OCI-LY3 (cell line): ENCODE measurements around the gene MORN5.

Experiments
- H2AFZ ChIP-seq: fragments of 200-600, 300-600 bp; shearing (Covaris generic); 2 replicates; pipeline ENCODE4 v1.6.0; 2014; ENCODE audit warnings: antibody characterized with exemption, low read depth, low read length
- H3K27ac ChIP-seq: fragments of 200-600, 300-600 bp; sonication (generic); 2 replicates; pipeline ENCODE4 v1.5.1; 2014; ENCODE audit warnings: mild to moderate bottlenecking, low read length, moderate library complexity, mixed read lengths
- H3K27me3 ChIP-seq: fragments of 200-600, 300-600 bp; sonication (generic); 2 replicates; pipeline ENCODE4 v1.6.1; 2014; ENCODE audit warnings: low read depth, low read length, mixed read lengths
- H3K36me3 ChIP-seq: fragments of 200-600, 300-600 bp; sonication (generic); replicated peaks from 2 replicates; pipeline ENCODE3; 2014; ENCODE audit warnings: low read depth, low read length, mixed read lengths
- H3K4me1 ChIP-seq: fragments of 300-600, 200-600 bp; sonication (generic); 2 replicates; pipeline ENCODE4 v1.6.1; 2014; ENCODE audit warnings: low read length, mixed read lengths
- H3K4me2 ChIP-seq: fragments of 200-600, 300-600 bp; sonication (generic); 2 replicates; pipeline ENCODE4 v1.6.1; 2014; ENCODE audit warnings: low read length, mixed read lengths
- H3K4me3 ChIP-seq: fragments of 300-600, 200-600 bp; sonication (generic); 2 replicates; pipeline ENCODE4 v1.5.1; 2014; ENCODE audit warnings: antibody characterized with exemption, mild to moderate bottlenecking, low read length, moderate library complexity
- H3K79me2 ChIP-seq: fragments of 300-600, 200-600 bp; shearing (Covaris generic); 2 replicates; pipeline ENCODE4 v1.6.1; 2014; ENCODE audit warnings: mild to moderate bottlenecking, low read length, mixed read lengths
- H3K9ac ChIP-seq: fragments of 300-600, 200-600 bp; shearing (Covaris generic); 2 replicates; pipeline ENCODE4 v1.6.0; 2014; ENCODE audit warnings: mild to moderate bottlenecking, low read length, moderate library complexity
- H3K9me3 ChIP-seq: fragments of 200-600, 300-600 bp; shearing (Covaris generic); 2 replicates; pipeline ENCODE4 v1.6.1; 2014; ENCODE audit warnings: low read length, mixed read lengths; ENCODE audit not compliant: insufficient read depth
- H4K20me1 ChIP-seq: fragments of 200-600, 300-600 bp; sonication (generic); 2 replicates; pipeline ENCODE4 v1.6.1; 2016; ENCODE audit warnings: low read length, mixed read lengths; ENCODE audit not compliant: insufficient read depth
- EZH2phosphoT487 ChIP-seq: fragments of 200-600 bp; shearing (Covaris generic); IDR thresholded peaks from 2 replicates; pipeline ENCODE4 v1.6.1; 2018; ENCODE audit warnings: antibody characterized with exemption, mixed run types, low read depth
- TF ChIP-seq, protein P1 (sequence below): fragments of 200-600, 300-600 bp; sonication (generic); IDR thresholded peaks from 2 replicates; pipeline ENCODE4 v1.5.1; 2014; ENCODE audit warnings: antibody characterized with exemption, low read length, low read depth

The MORN5 gene

GRCh38 chr9:122214507-122214906 is 54.8 kb downstream of the MORN5 start:
- H3K27me3 ChIP-seq = peaks cover 17% of the 10 kb centered on the region
- H3K4me2 ChIP-seq = no peak overlapping the region
- no peak overlapping the region for H3K27ac ChIP-seq
- no peak overlapping the region for H2AFZ ChIP-seq
- TF ChIP-seq, protein P1, sequence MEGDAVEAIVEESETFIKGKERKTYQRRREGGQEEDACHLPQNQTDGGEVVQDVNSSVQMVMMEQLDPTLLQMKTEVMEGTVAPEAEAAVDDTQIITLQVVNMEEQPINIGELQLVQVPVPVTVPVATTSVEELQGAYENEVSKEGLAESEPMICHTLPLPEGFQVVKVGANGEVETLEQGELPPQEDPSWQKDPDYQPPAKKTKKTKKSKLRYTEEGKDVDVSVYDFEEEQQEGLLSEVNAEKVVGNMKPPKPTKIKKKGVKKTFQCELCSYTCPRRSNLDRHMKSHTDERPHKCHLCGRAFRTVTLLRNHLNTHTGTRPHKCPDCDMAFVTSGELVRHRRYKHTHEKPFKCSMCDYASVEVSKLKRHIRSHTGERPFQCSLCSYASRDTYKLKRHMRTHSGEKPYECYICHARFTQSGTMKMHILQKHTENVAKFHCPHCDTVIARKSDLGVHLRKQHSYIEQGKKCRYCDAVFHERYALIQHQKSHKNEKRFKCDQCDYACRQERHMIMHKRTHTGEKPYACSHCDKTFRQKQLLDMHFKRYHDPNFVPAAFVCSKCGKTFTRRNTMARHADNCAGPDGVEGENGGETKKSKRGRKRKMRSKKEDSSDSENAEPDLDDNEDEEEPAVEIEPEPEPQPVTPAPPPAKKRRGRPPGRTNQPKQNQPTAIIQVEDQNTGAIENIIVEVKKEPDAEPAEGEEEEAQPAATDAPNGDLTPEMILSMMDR = no peak
- TF ChIP-seq EZH2phosphoT487 = no peak
- H3K4me3 ChIP-seq = no peak overlapping the region
- H3K36me3 ChIP-seq = no peaks in the 10 kb centered on the region
- H3K79me2 ChIP-seq = no peaks in the 10 kb centered on the region
- no peaks in the 10 kb centered on the region for H3K9me3 ChIP-seq
- no peak overlapping the region for H3K9ac ChIP-seq
- no peaks in the 10 kb centered on the region for H3K4me1 ChIP-seq
- no peaks in the 10 kb centered on the region for H4K20me1 ChIP-seq

- Histone ChIP-seq H3K79me2 (no peaks in the 10 kb centered on the region), H3K27me3 (peaks cover 17% of the 10 kb centered on the region)
- TF ChIP-seq, protein P1 = no peak
- TF ChIP-seq EZH2phosphoT487 = no peak
Measured at GRCh38 chr9:122215663-122216062, 56.0 kb downstream of the MORN5 start.

GRCh38 chr9:122216138-122216797 is 56.6 kb downstream of the MORN5 start:
- no peak overlapping the region for H3K4me2 ChIP-seq
- H3K4me3 ChIP-seq = no peak overlapping the region

More at GRCh38 chr9:122215663-122216062, 56.0 kb downstream of the MORN5 start:
- H2AFZ ChIP-seq = no peak overlapping the region
- no peak overlapping the region for H3K4me2 ChIP-seq
- no peaks in the 10 kb centered on the region for H4K20me1 ChIP-seq
- H3K36me3 ChIP-seq = no peaks in the 10 kb centered on the region
- H3K9me3 ChIP-seq = no peaks in the 10 kb centered on the region
- no peak overlapping the region for H3K27ac ChIP-seq
- H3K4me3 ChIP-seq = no peak overlapping the region
- H3K9ac ChIP-seq = no peak overlapping the region
- no peaks in the 10 kb centered on the region for H3K4me1 ChIP-seq

GRCh38 chr9:122216798-122217418 is 57.2 kb downstream of the MORN5 start:
- no peaks in the 10 kb centered on the region for H4K20me1 ChIP-seq
- TF ChIP-seq, protein P1 = no peak
- no peak for TF ChIP-seq EZH2phosphoT487
- H3K79me2 ChIP-seq = no peaks in the 10 kb centered on the region
- no peaks in the 10 kb centered on the region for H3K4me1 ChIP-seq
- H3K9me3 ChIP-seq = no peaks in the 10 kb centered on the region
- no peak overlapping the region for H3K27ac ChIP-seq
- H2AFZ ChIP-seq = no peak overlapping the region
- no peaks in the 10 kb centered on the region for H3K36me3 ChIP-seq
- H3K4me2 ChIP-seq = no peak overlapping the region
- H3K27me3 ChIP-seq = peaks cover 5% of the 10 kb centered on the region
- no peak overlapping the region for H3K4me3 ChIP-seq
- H3K9ac ChIP-seq = no peak overlapping the region

More at GRCh38 chr9:122216138-122216797, 56.6 kb downstream of the MORN5 start:
- Histone ChIP-seq H3K27me3 (peaks cover 11% of the 10 kb centered on the region), H4K20me1 (no peaks in the 10 kb centered on the region), H3K79me2 (no peaks in the 10 kb centered on the region), H3K9me3 (no peaks in the 10 kb centered on the region), H3K36me3 (no peaks in the 10 kb centered on the region), H3K27ac (no peak overlapping the region), H2AFZ (no peak overlapping the region), H3K4me1 (no peaks in the 10 kb centered on the region), H3K9ac (no peak overlapping the region)
- no peak for TF ChIP-seq EZH2phosphoT487
- TF ChIP-seq, protein P1 = no peak
